WTC11 (cell line): ENCODE data around the gene WDPCP. TPM values are rescaled to one million over a fixed set of nuclear protein-coding genes. Genes with fewer than 3 reads are reported as not detected.
"Not testable (repeated sequence)": the region's sequence is repeated elsewhere in the genome, so short reads cannot be mapped to it uniquely, and the experiment has no call there.

ENCODE experiments used
- ATAC-seq: fragments of 200-7000 bp; cut with Tn5 transposase; 2 replicates; pipeline ENCODE4 v1.10.0; 2021; ENCODE audit warnings: mild to moderate bottlenecking, moderate library complexity
- CTCF ChIA-PET: fragments of 300-600 bp; sonication (Branson Sonifier 250); formaldehyde crosslinking; loops from one replicate; lab custom pipeline; 2021; ENCODE audit warnings: antibody characterized with exemption; lab: Charles Lee
- POLR2A ChIA-PET: fragments of 350-600 bp; sonication (Branson Sonifier 250); formaldehyde crosslinking; loops from one replicate; lab custom pipeline; 2021; ENCODE audit warnings: antibody characterized with exemption; lab: Charles Lee
- DNase-seq: peaks from one replicate; pipeline ENCODE4 v3.0.0; 2021; ENCODE audit warnings: low spot score
- H3K27ac Mint-ChIP-seq: 2 replicates; pipeline ENCODE4 v1.8.0; 2021; ENCODE audit warnings: mixed read lengths
- H3K27me3 Mint-ChIP-seq: 2 replicates; pipeline ENCODE4 v1.8.0; 2021; ENCODE audit warnings: low read depth, mild to moderate bottlenecking, moderate library complexity, mixed read lengths
- H3K36me3 Mint-ChIP-seq: 2 replicates; pipeline ENCODE4 v1.8.0; 2021; ENCODE audit warnings: mixed read lengths
- H3K4me1 Mint-ChIP-seq: 2 replicates; pipeline ENCODE4 v1.8.0; 2022; ENCODE audit warnings: mixed read lengths
- H3K4me3 Mint-ChIP-seq: 2 replicates; pipeline ENCODE4 v1.8.0; 2021; ENCODE audit warnings: mild to moderate bottlenecking, moderate library complexity, mixed read lengths
- H3K9me3 Mint-ChIP-seq: 2 replicates; pipeline ENCODE4 v1.8.0; 2021; ENCODE audit warnings: mixed read lengths
- ETV6 ChIP-seq: sonication (generic); formaldehyde crosslinking; IDR thresholded peaks from 2 replicates; pipeline ENCODE4 v1.8.1; 2022; ENCODE audit warnings: mild to moderate bottlenecking, missing genetic modification reagents
- FOXP1 ChIP-seq: sonication (generic); formaldehyde crosslinking; IDR thresholded peaks from 2 replicates; pipeline ENCODE4 v1.8.0; 2022; ENCODE audit warnings: missing genetic modification reagents, mild to moderate bottlenecking, moderate library complexity, borderline replicate concordance
- GTF2I ChIP-seq: fragments of 250-450 bp; sonication (Bioruptor Pico); conservative IDR thresholded peaks from 2 replicates; pipeline ENCODE4 v1.4.0; 2021; ENCODE audit warnings: mild to moderate bottlenecking
- NFATC4 ChIP-seq: fragments of 250-450 bp; sonication (Bioruptor Pico); IDR thresholded peaks from 2 replicates; pipeline ENCODE4 v1.9.0; 2021; ENCODE audit warnings: mild to moderate bottlenecking
- SMAD4 ChIP-seq: sonication (generic); formaldehyde crosslinking; IDR thresholded peaks from 2 replicates; pipeline ENCODE4 v1.8.0; 2022; ENCODE audit warnings: mild to moderate bottlenecking, missing genetic modification reagents
- ZNF317 ChIP-seq: sonication (generic); formaldehyde crosslinking; IDR thresholded peaks from 2 replicates; pipeline ENCODE4 v1.8.1; 2023; ENCODE audit warnings: low read depth, mild to moderate bottlenecking, moderate library complexity, missing genetic modification reagents, borderline replicate concordance
- ZNF416 ChIP-seq: fragments of 250-450 bp; sonication (Bioruptor Pico); IDR thresholded peaks from 2 replicates; pipeline ENCODE4 v1.9.0; 2021; ENCODE audit warnings: mild to moderate bottlenecking, inconsistent platforms
- total RNA-seq: library from RNA; stranded (reverse); gene quantifications from 3 replicates; pipeline ENCODE4 v1.2.3, GENCODE V29; 2021
- TF ChIP-seq, protein P1 (sequence below): fragments of 250-450 bp; sonication (Bioruptor Pico); IDR thresholded peaks from 2 replicates; pipeline ENCODE4 v1.9.0; 2021; ENCODE audit warnings: moderate library complexity, mild to moderate bottlenecking, inconsistent platforms, borderline replicate concordance
- TF ChIP-seq, protein P2 (sequence below): sonication (generic); formaldehyde crosslinking; IDR thresholded peaks from 2 replicates; pipeline ENCODE4 v1.8.0; 2023; ENCODE audit warnings: mild to moderate bottlenecking, missing genetic modification reagents
- TF ChIP-seq, protein P3 (sequence below): sonication (generic); formaldehyde crosslinking; IDR thresholded peaks from 2 replicates; pipeline ENCODE4 v1.8.0; 2022; ENCODE audit warnings: mild to moderate bottlenecking, missing genetic modification reagents
- TF ChIP-seq, protein P4 (sequence below): sonication (generic); formaldehyde crosslinking; conservative IDR thresholded peaks from 2 replicates; pipeline ENCODE4 v1.8.1; 2022; ENCODE audit warnings: mild to moderate bottlenecking, missing genetic modification reagents
- TF ChIP-seq, protein P5 (sequence below): sonication (generic); formaldehyde crosslinking; IDR thresholded peaks from 2 replicates; pipeline ENCODE4 v1.8.0; 2023; ENCODE audit warnings: missing genetic modification reagents, mild to moderate bottlenecking, borderline replicate concordance
- TF ChIP-seq, protein P6 (sequence below): sonication (generic); formaldehyde crosslinking; IDR thresholded peaks from 2 replicates; pipeline ENCODE4 v1.8.1; 2023; ENCODE audit warnings: mild to moderate bottlenecking, missing genetic modification reagents, borderline replicate concordance
- TF ChIP-seq, protein P7 (sequence below): sonication (generic); formaldehyde crosslinking; IDR thresholded peaks from 2 replicates; pipeline ENCODE4 v1.8.0; 2022; ENCODE audit warnings: mild to moderate bottlenecking, missing genetic modification reagents
- TF ChIP-seq, protein P8 (sequence below): sonication (generic); formaldehyde crosslinking; IDR thresholded peaks from 2 replicates; pipeline ENCODE4 v1.8.0; 2023; ENCODE audit warnings: missing genetic modification reagents

Gene WDPCP
- total RNA-seq, 1 experiment from 2014 or later, result 10.9 TPM

DNA sequence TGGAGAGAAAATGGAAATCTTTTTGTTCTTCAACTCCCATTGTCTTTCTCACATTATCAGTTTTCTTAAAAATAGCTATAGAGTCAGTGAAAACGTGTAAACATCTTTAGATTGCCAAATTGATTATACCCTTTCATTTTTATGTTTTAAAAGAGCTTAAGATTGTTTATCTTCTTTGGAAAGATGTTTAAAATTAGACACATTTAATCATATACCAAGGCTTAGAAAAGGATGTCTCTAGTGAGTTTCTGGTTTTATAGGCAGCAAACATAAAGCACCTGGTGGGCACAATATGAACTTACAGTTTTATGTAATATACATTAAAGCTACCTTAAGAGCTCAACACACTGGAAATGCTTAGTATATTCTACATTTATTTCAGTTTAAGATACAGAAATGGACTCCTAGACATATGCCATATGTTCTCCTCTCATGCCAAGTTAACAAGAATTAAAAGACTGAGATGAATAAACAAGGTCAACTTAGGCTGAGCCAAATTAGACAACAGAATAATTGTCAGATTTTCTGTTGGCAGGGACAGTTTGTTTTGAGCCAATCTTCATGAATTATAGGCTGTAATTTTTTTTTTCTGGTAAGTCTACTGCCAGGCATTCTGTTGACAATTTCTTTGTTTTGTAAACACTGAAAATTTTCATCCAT lies 425.0 kb downstream of the WDPCP start (continued):
- TF ChIP-seq, protein P1, sequence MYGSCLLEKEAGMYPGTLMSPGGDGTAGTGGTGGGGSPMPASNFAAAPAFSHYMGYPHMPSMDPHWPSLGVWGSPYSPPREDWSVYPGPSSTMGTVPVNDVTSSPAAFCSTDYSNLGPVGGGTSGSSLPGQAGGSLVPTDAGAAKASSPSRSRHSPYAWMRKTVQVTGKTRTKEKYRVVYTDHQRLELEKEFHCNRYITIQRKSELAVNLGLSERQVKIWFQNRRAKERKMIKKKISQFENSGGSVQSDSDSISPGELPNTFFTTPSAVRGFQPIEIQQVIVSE (CRISPR knock-in tag), result no peak
- no peak for TF ChIP-seq FOXP1
- TF ChIP-seq, protein P2, sequence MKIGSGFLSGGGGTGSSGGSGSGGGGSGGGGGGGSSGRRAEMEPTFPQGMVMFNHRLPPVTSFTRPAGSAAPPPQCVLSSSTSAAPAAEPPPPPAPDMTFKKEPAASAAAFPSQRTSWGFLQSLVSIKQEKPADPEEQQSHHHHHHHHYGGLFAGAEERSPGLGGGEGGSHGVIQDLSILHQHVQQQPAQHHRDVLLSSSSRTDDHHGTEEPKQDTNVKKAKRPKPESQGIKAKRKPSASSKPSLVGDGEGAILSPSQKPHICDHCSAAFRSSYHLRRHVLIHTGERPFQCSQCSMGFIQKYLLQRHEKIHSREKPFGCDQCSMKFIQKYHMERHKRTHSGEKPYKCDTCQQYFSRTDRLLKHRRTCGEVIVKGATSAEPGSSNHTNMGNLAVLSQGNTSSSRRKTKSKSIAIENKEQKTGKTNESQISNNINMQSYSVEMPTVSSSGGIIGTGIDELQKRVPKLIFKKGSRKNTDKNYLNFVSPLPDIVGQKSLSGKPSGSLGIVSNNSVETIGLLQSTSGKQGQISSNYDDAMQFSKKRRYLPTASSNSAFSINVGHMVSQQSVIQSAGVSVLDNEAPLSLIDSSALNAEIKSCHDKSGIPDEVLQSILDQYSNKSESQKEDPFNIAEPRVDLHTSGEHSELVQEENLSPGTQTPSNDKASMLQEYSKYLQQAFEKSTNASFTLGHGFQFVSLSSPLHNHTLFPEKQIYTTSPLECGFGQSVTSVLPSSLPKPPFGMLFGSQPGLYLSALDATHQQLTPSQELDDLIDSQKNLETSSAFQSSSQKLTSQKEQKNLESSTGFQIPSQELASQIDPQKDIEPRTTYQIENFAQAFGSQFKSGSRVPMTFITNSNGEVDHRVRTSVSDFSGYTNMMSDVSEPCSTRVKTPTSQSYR (CRISPR knock-in tag), result no peak
- TF ChIP-seq ZNF416 (CRISPR knock-in tag), result no peak

DNA sequence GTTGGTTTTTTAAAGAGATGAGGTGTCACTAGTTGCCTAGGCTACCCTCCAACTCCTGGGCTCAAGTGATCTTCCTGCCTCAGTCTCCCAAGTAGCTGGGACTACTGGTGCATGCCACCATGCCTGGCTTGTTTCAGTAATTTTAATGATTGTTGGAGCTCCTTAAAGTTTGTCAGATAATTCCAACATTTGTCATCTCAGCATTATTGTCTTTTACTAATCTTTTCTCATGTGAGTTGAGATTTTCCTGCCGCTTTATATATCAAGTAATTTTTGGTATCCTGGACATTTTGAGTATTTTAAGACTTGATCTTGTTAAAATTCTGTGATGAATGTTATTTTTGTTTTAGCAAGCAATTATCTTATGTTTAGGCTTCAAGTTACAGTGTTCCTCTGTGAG lies 429.0 kb downstream of the WDPCP start:
- H3K9me3 Mint-ChIP-seq, result peaks cover 3% of the 10 kb centered on the region
- DNase-seq, result no peak
- ChIA-PET POLR2A (no interaction called here), CTCF (no interaction called here)
- ATAC-seq, result no peak
- no peak for TF ChIP-seq ETV6 (CRISPR knock-in tag)
- TF ChIP-seq, protein P3, sequence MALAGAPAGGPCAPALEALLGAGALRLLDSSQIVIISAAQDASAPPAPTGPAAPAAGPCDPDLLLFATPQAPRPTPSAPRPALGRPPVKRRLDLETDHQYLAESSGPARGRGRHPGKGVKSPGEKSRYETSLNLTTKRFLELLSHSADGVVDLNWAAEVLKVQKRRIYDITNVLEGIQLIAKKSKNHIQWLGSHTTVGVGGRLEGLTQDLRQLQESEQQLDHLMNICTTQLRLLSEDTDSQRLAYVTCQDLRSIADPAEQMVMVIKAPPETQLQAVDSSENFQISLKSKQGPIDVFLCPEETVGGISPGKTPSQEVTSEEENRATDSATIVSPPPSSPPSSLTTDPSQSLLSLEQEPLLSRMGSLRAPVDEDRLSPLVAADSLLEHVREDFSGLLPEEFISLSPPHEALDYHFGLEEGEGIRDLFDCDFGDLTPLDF (CRISPR knock-in tag), result no peak
- TF ChIP-seq, protein P4, sequence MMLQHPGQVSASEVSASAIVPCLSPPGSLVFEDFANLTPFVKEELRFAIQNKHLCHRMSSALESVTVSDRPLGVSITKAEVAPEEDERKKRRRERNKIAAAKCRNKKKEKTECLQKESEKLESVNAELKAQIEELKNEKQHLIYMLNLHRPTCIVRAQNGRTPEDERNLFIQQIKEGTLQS, result no peak
- TF ChIP-seq ZNF317, result no peak
- H3K36me3 Mint-ChIP-seq, result peaks cover 2% of the 10 kb centered on the region
- H3K4me1 Mint-ChIP-seq, result no peaks in the 10 kb centered on the region
- H3K27me3 Mint-ChIP-seq, result no peaks in the 10 kb centered on the region
- no peak overlapping the region for H3K27ac Mint-ChIP-seq
- H3K4me3 Mint-ChIP-seq, result no peak overlapping the region

DNA sequence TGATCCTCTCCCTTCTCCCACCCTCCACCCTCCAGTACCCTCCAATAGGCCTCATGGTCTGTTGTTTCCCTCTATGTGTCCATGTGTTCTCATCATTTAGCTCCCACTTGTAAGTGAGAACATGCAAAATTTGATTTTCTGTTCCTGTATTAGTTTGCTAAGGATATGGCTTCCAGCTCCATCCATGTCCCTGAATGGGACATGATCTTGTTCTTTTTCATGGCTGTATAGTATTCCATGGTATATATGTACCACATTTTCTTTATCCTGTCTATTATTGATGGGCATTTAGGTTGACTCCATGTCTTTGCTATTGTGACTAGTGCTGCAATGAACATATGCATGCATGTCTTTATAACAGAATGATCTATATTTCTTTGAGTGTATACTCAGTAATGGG lies 451.6 kb downstream of the WDPCP start:
- DNase-seq, CTCF ChIA-PET, H3K4me3 Mint-ChIP-seq, H3K4me1 Mint-ChIP-seq, H3K27ac Mint-ChIP-seq, H3K27me3 Mint-ChIP-seq, POLR2A ChIA-PET, ATAC-seq: not testable (repeated sequence)
- peaks cover 38% of the 10 kb centered on the region for H3K36me3 Mint-ChIP-seq
- H3K9me3 Mint-ChIP-seq, result peaks cover 69% of the 10 kb centered on the region

DNA sequence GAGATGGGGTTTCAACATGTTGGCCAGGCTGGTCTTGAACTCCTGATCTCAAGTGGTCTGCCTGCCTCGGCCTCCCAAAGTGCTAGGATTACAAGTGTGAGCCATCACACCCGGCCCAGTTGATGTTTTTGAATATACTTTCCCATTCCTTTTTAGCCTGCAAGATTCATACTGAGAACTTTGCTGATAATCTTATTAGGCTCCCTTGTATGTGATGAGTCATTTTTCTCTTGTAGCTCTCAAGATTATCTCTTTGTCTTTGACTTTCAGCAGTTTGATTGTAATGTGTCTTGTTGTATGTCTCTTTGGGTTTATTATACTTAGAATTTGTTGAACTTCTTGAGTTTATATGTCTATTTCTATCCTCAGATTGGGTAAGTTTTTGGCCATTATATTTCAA lies 456.3 kb downstream of the WDPCP start:
- Mint-ChIP-seq H3K9me3 (peaks cover 49% of the 10 kb centered on the region), H3K4me3 (no peak overlapping the region), H3K4me1 (no peaks in the 10 kb centered on the region), H3K36me3 (peaks cover 13% of the 10 kb centered on the region), H3K27me3 (no peaks in the 10 kb centered on the region; the same call in 1 of the 2 replicates), H3K27ac (no peak overlapping the region)
- ChIA-PET POLR2A (interaction anchor here (0.6 kb wide), 1 partner anchor 194 kb away, joined by 5 read pairs; no protein-coding TSS in a partner anchor), CTCF (no interaction called here)
- DNase-seq (no peak), ATAC-seq (no peak)
- TF ChIP-seq NFATC4 (CRISPR knock-in tag) (no peak), GTF2I (CRISPR knock-in tag) (no peak), SMAD4 (no peak), ZNF317 (no peak)
- TF ChIP-seq, protein P5, sequence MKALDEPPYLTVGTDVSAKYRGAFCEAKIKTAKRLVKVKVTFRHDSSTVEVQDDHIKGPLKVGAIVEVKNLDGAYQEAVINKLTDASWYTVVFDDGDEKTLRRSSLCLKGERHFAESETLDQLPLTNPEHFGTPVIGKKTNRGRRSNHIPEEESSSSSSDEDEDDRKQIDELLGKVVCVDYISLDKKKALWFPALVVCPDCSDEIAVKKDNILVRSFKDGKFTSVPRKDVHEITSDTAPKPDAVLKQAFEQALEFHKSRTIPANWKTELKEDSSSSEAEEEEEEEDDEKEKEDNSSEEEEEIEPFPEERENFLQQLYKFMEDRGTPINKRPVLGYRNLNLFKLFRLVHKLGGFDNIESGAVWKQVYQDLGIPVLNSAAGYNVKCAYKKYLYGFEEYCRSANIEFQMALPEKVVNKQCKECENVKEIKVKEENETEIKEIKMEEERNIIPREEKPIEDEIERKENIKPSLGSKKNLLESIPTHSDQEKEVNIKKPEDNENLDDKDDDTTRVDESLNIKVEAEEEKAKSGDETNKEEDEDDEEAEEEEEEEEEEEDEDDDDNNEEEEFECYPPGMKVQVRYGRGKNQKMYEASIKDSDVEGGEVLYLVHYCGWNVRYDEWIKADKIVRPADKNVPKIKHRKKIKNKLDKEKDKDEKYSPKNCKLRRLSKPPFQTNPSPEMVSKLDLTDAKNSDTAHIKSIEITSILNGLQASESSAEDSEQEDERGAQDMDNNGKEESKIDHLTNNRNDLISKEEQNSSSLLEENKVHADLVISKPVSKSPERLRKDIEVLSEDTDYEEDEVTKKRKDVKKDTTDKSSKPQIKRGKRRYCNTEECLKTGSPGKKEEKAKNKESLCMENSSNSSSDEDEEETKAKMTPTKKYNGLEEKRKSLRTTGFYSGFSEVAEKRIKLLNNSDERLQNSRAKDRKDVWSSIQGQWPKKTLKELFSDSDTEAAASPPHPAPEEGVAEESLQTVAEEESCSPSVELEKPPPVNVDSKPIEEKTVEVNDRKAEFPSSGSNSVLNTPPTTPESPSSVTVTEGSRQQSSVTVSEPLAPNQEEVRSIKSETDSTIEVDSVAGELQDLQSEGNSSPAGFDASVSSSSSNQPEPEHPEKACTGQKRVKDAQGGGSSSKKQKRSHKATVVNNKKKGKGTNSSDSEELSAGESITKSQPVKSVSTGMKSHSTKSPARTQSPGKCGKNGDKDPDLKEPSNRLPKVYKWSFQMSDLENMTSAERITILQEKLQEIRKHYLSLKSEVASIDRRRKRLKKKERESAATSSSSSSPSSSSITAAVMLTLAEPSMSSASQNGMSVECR (CRISPR knock-in tag), result no peak
- TF ChIP-seq, protein P6, sequence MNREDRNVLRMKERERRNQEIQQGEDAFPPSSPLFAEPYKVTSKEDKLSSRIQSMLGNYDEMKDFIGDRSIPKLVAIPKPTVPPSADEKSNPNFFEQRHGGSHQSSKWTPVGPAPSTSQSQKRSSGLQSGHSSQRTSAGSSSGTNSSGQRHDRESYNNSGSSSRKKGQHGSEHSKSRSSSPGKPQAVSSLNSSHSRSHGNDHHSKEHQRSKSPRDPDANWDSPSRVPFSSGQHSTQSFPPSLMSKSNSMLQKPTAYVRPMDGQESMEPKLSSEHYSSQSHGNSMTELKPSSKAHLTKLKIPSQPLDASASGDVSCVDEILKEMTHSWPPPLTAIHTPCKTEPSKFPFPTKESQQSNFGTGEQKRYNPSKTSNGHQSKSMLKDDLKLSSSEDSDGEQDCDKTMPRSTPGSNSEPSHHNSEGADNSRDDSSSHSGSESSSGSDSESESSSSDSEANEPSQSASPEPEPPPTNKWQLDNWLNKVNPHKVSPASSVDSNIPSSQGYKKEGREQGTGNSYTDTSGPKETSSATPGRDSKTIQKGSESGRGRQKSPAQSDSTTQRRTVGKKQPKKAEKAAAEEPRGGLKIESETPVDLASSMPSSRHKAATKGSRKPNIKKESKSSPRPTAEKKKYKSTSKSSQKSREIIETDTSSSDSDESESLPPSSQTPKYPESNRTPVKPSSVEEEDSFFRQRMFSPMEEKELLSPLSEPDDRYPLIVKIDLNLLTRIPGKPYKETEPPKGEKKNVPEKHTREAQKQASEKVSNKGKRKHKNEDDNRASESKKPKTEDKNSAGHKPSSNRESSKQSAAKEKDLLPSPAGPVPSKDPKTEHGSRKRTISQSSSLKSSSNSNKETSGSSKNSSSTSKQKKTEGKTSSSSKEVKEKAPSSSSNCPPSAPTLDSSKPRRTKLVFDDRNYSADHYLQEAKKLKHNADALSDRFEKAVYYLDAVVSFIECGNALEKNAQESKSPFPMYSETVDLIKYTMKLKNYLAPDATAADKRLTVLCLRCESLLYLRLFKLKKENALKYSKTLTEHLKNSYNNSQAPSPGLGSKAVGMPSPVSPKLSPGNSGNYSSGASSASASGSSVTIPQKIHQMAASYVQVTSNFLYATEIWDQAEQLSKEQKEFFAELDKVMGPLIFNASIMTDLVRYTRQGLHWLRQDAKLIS (CRISPR knock-in tag), result no peak
- TF ChIP-seq, protein P7, sequence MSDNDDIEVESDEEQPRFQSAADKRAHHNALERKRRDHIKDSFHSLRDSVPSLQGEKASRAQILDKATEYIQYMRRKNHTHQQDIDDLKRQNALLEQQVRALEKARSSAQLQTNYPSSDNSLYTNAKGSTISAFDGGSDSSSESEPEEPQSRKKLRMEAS (CRISPR knock-in tag), result no peak
- TF ChIP-seq, protein P8, sequence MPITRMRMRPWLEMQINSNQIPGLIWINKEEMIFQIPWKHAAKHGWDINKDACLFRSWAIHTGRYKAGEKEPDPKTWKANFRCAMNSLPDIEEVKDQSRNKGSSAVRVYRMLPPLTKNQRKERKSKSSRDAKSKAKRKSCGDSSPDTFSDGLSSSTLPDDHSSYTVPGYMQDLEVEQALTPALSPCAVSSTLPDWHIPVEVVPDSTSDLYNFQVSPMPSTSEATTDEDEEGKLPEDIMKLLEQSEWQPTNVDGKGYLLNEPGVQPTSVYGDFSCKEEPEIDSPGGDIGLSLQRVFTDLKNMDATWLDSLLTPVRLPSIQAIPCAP, result no peak
